KBM-7 (cell line): Measurements from ENCODE around the gene POTEF.
"Not testable (repeated sequence)": the region's sequence is repeated elsewhere in the genome, so short reads cannot be mapped to it uniquely, and the experiment has no call there.

Source experiments
- DNase-seq: peaks from one replicate; pipeline ENCODE4 v3.0.0-alpha.2; 2015
- in situ Hi-C: fragments of 300-500 bp; cut with MboI; formaldehyde crosslinking; loops from 2 replicates; pipeline ENCODE4 v1.14.3; 2020; ENCODE audit warnings: low sequenced_read_pairs, low pct_unique_long_range_greater_than_20kb, mixed read lengths

The POTEF gene

GRCh38 chr2:130154773-130155765 lies 26.0 kb upstream of the POTEF start:
- in situ Hi-C loops: loop anchor here (25.0 kb wide), 1 partner anchor 182 kb away; the partner anchor contains the start of gene IMP4
- no peak for DNase-seq

DNA sequence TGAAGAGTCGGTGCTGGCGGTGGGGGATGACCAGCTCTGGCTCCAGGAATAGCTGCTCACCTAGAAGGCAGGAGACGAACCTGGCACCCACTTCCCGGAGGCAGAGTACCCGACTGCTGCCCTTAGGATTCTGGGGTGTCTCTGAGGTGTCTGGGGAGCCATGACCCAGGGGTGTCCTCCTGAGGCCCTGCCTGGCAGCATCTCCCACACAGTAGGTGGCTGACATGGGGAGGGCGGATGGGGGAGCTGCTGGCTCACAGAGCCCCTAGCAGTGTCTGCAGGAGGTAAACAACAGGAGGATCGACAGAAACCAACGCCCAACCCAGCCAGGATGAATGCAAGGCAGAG lies 25.4 kb upstream of the POTEF start:
- not testable (repeated sequence) for DNase-seq
- in situ Hi-C loops: loop anchor here (25.0 kb wide), 1 partner anchor 183 kb away; the partner anchor contains the start of gene IMP4

DNA sequence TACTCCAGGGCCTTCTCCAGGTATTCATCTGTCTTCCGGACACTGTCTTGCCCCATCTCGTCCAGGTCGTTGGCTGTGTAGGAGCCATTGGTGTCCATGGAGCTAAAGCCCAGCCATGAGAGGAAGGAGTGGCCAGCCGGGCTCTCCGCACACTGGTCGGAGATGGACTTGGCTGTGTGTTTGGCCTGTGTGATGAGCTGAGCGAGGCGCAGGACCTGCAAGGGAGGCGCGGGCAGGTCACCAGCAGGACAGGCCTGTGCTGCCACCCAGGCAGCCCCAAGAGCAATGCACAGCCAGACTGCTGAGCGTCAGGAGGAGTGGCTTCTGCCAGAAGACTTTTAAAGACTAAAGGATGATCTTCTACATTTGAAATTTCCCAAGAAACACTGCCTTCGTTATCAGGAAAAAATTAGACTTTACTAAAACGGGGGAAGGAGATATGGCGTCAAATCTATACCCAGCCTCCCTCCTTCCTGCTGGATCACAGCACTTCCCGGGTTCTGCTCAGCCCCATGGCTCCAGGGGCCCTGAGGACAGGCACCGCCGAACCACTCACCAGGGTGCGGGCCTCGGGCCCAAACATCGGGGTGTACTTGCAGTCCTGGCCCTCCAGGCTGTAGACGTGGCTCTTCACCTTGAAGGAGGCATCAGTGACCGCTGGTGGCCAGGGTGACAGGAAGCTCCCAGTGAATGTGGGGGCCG lies 24.9 kb upstream of the POTEF start:
- in situ Hi-C loops: loop anchor here (25.0 kb wide), 1 partner anchor 183 kb away; the partner anchor contains the start of gene IMP4

DNA sequence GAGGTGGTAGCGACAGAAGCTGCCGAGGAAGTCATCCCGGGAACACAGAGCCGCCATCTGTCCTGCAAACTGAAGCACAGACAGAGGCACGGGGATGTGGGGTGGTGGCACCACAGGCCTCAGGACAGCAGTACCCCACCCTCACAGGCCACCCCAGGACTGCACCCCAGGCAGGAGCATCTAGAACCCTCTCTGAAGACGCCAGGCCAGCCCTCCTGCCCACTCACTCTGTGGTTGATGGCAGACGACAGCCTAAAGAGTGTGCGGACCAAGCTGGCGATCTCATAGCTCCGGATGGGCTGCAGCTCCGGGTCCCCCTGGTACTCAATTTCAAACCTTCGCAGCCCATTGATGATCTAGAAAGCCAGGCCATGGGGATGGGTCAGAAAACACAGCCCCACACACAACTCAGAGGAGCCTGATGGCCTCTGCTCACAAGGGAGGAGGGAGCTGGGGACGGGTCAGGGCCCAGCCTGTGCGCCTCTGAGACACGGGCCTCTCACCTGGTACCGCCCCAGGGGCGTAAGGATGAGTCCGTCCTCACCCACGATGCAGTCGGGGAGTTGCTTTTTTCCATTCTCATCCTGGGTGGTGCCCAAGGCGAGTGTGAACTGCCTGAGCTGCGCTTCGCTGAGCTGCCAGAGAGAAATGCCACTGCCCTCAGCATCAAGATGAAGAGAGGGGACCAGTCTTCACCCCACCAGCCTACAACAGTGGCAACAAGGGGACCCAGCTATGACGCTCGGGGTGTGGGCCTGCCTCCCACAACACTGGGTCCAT lies 24.0 kb upstream of the POTEF start:
- in situ Hi-C loops: loop anchor here (25.0 kb wide), 1 partner anchor 184 kb away; the partner anchor contains the start of gene IMP4
- no peak for DNase-seq

More for the DNA sequence above, 24.9 kb upstream of the POTEF start:
- DNase-seq: not testable (repeated sequence)

DNA sequence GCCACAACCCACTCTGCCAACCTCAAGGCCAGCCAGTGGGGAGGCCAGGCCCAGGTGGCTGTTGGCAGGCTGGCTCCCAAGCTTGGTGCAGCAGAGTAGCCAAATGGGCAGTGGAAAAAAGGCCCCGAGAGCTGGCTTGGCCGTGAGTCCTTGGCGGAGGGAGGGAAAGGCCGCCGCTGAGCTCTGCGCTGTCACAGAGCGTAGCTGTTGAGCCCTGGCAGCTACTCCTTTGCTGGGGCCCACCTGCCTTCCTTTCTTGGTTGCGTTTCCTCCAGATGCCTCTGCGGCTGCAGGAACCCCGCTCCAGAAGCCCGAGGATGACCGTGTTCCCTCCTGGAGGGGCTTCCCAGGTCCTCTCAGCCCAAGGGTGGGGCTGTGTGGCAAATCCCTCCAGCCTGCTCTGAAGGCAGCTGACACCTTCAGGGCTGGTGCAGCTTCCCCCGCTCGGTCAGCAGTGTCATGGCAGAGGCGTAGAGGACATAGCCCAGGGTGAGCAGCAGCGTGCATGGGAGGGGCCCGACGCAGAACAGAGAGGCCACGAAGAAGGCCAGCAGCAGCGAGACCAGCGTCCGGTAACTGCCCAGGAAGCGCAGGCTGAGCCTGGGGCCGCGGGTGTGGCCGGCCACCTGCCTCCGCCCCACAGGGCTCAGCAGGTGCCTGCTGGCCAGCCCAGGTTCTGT lies 23.3 kb upstream of the POTEF start:
- in situ Hi-C loops: loop anchor here (25.0 kb wide), 1 partner anchor 185 kb away; the partner anchor contains the start of gene IMP4
- not testable (repeated sequence) for DNase-seq

- DNase-seq: not testable (repeated sequence)
- in situ Hi-C loops: loop anchor here (25.0 kb wide), 1 partner anchor 186 kb away; the partner anchor contains the start of gene IMP4
These were observed 22.1 kb upstream of the POTEF start for GRCh38 chr2:130151145-130151512.

- in situ Hi-C loops: loop anchor here (25.0 kb wide), 1 partner anchor 187 kb away; the partner anchor contains the start of gene IMP4
- DNase-seq: no peak
These were observed 21.4 kb upstream of the POTEF start for GRCh38 chr2:130150181-130151144.

DNA sequence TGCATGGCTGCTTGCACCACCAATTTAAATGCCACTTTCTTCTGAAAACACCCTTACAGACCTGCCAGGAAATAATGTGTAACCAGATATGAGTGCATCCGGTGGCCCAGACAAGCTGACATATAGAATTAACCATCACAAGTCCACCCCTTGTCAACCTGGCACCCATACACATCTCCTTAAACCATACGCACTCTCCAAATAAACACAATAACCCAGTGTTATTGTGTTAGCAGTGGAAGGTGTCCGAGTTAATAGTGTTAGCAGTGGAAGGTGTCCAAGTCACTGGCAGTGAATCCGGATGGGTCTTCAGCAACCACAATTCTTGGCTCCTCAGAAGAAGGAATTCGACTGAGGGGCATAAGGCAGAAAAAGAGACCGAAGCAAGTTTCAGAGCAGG lies 19.5 kb upstream of the POTEF start:
- in situ Hi-C loops: not testable (repeated sequence)
- peak; percentile 28 for DNase-seq

GRCh38 chr2:130145006-130145414 lies 16.0 kb upstream of the POTEF start, which contains the start of gene CCDC74B:
TSS of gene CCDC74B (minus strand) at chr2:130145112. CDS start at chr2:130144996, 116 bp downstream.
- DNase-seq: not testable (repeated sequence)

GRCh38 chr2:130143266-130144039 lies 14.4 kb upstream of the POTEF start:
- in situ Hi-C loops, DNase-seq: not testable (repeated sequence)

More at GRCh38 chr2:130145006-130145414, 16.0 kb upstream of the POTEF start, which contains the start of gene CCDC74B:
- in situ Hi-C loops: not testable (repeated sequence)

DNA sequence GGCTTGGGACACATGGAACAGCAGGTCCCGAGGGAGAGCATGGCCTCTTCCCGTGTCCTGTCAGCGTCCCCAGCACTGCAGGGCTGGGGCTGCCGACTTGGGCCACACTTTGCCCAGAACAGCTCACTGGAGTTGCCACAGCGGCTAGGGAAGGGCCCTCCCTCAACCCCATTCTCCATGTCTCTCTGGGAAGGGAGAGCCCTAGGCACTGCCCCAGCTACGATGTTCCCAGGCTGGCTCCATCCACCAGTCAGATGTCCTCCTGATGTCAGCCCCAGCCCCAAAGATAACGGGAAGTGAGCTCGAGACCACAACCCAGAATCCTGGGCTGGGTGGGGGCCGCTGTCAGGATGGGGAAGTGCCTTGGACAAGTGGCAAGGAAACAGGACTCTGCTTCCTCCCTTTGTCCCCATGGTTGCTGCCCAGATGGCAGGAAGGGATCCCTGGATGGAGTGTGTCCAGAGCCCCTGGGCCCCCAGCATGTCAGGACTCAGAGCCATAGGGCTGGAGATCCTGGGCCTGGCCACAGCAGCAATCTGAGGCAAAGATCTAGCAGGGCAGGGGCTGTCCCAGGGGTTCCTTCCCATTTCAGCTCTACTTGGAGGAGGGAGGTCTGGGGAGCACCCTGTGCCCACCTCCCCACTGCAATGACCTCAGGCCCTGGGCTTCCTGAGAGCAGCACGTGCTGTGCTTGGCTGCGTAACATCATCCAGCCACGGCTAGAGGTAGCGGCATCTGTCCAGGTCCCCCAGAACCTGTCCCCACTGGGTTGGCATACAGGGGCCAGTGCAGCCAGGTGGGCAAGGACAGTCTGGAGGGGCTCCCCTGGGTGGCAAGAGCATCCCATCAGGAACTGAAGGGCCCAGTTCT lies 13.6 kb upstream of the POTEF start:
- DNase-seq, in situ Hi-C loops: not testable (repeated sequence)

DNA sequence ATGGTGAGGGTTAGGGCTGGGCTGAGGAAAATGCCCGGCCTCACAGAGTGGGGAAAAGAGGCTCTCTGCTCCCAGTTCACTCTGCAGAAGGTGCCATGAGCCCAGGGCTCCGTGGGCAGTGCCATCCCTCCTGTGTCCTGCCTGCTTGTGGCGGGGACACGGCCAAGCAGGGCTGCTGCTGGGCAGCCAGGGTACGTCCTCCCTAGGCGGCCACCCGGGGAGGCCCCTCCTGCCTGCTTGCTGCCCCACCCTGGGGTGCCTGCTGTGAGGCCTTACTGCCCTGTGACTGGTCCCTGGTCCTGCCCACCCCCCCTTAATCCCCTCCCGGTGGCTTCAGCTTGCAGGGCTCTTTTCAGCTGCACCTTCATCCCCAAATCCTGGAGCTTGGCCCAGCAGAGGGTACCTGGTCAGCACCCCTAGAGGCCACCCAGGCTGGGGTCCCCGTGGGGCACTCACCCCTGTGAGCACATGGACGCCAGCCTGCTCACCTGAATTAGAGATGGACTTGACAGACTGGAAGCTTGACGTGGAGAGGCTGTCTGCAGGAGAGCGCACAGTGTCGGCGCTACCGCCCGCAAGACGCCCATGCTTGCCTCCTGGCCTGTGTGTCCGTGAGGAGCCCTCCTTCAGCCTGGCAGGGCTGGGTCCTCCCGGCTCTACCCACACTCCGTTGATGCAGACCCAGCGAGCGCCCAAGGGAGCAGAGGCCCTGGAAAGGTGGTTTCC lies 12.8 kb upstream of the POTEF start:
- in situ Hi-C loops, DNase-seq: not testable (repeated sequence)

DNA sequence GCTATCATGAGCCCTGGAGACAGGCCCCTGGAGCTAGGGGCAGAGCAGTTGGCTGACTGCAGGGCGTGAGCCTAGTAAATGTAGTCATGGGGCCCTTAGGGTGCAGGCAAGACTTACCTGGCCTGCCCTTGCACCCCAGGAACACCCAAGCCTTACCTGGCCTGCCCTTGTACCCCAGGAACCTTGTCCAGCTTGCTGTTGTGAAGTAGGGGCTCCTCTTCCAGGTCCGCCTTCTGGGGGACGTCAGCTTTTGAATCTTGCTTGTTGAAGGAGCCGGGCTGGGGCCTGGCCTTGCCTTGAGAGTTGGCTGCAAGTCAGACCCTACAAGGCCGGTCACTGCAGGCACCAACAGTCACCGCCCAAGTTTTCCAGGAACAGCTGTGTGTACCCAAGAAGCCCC lies 12.0 kb upstream of the POTEF start:
- in situ Hi-C loops, DNase-seq: not testable (repeated sequence)

GRCh38 chr2:130140516-130140915 lies 11.5 kb upstream of the POTEF start:
- in situ Hi-C loops, DNase-seq: not testable (repeated sequence)
